ENCODE results near the gene SLC9A8.
"Not testable (repeated sequence)": the region's sequence is repeated elsewhere in the genome, so short reads cannot be mapped to it uniquely, and the experiment has no call there.

- TF ChIP-seq CTCF, POLR2A, POLR2AphosphoS5 (IDR thresholded peaks at IDR 0.05): not testable (repeated sequence)
These were observed 38.4 kb upstream of the SLC9A8 start for GRCh38 chr20:49774213-49774612.

Data from stomach (tissue), 4 donors.